LHCN-M2 (cell line): ENCODE data around the gene COL23A1. TPM values are rescaled to one million over a fixed set of nuclear protein-coding genes. Genes with fewer than 3 reads are reported as not detected.

Source experiments
- DNase-seq: peaks from one replicate; pipeline ENCODE4 v3.0.0-alpha.2; 2012; ENCODE audit warnings: low read depth
- total RNA-seq: library from RNA; depleted of rRNA; stranded (reverse); fragments of >200 nt; gene quantifications from 2 replicates; pipeline ENCODE4 v1.2.3, GENCODE V29; 2014

The COL23A1 gene
- total RNA-seq, 1 experiment from 2014 or later = not detected

DNA sequence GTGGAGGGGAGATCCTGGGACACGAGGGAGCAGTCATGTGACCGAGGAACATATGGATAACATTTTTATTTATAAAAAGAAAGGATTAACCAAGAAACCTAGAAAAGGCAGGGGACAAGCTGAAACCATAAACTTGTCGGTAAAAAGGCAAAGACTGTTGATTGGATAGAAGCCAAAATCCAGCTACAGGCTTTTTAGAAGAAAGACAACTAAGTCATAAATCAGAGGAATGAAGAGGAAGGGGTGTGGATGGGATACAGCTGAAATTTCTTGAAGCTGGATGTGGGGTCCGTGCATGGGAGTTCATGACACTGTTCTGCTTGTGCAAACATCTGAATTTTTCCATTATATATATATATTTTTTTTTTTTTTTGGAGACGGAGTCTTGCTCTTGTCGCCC is 246.9 kb downstream of the COL23A1 start:
- DNase-seq = no peak

DNA sequence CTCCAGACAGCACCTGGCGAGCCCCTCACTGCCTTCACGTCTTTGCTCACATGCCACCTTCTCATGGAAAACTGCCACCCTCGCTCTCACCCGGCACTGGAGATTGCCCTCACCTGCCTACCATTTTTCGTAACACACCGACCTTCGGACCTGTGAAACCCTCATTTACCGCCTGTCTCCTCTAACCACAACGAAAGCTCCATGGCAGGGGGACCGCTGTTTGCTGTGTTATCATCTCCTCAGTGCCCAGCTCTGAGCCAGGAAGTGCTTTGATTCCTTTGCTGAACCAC is 248.4 kb downstream of the COL23A1 start:
- no peak for DNase-seq

DNA sequence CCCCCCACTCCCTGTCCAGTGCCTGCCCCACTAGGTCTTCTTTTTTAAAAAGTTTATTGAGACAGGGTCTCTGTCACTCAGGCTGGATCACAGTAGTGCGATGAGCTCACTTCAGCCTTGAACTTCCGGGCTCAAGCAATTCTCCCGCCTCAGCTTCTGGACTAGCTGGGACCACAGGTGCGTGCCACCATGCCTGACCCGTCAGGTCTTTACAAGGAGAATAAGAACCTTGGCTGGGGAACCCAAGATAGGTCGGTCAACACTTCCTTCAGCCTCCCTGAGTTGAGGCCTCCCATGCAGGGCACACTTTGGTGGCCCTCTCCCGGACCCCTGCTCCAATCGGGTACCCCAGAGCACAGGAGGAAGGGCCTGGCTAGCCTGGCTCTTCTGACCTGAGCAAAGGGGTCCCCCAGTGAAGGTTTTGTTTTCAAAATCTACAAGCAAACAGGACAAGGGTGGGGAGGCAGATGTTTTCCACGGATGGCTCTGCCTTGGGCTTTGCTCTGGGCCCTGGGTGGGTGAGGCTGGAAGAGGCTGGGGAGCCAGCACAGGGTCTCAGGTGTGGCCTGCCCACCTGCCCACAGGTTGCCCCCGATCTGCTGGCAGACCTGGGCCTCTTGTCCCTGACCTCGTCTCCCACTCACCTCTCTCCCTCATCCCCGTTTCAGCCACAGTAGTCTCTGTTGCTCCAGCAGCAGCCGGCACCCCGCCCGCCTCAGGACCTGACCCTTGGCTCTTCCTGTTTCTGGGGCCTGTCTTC is 248.9 kb downstream of the COL23A1 start:
- no peak for DNase-seq

DNA sequence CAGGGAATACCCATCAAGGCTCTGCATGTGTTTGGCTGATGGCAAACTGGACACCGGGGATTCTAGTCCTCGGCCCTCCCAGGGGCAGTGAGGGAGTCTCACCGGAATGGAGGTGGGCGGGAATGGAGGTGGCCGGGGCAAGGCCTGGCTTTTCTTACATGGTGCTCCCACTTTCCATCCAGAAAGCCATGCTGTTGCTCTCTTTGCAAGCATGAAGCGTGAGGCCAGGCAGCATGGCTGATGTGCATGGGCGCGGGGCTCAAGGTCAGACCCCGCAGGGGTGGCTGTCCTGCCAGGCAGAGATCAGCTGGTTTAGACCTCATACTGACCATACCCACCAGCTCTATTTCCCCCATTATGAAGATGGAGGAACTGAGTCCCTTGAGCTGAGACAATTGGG is 249.6 kb downstream of the COL23A1 start:
- DNase-seq = no peak

DNA sequence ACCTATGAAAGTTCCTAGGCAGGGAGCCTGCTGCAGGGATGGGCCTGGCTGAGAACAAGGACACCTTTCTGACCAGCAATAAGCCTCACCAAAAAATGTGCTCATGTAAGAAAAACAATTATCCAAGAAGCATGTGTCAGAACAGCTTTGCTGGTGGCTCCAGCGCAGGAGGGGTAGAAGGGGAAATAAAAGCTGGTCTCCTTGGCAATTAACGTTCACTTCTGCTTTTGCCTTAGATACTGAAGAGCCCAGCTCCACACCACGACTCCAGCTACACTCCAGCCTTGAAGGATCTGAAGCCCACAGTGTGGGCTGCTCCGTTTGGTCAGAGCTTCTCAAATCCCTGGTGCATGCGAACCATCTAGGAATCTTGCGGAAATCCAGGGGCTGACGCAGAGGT is 250.0 kb downstream of the COL23A1 start:
- no peak for DNase-seq

DNA sequence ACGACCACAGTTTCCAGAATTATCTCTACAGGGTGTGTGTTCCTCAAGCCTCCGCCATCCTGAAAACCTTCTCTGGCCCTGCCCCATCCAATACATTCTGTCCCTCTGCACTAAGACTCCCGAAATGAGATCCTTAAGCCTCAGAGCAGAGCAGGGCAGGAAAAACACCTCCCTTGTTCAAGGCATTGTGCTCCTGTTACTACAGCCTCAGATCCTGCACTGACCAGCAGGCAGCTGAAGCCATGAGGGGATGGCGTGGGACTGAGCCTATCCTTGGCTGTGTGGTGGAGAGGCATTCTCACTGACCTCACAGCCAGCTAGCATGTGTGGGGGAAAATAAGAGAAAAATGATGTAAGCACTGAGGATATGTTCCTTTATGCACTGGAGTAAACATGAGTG is 250.9 kb downstream of the COL23A1 start:
- no peak for DNase-seq

DNA sequence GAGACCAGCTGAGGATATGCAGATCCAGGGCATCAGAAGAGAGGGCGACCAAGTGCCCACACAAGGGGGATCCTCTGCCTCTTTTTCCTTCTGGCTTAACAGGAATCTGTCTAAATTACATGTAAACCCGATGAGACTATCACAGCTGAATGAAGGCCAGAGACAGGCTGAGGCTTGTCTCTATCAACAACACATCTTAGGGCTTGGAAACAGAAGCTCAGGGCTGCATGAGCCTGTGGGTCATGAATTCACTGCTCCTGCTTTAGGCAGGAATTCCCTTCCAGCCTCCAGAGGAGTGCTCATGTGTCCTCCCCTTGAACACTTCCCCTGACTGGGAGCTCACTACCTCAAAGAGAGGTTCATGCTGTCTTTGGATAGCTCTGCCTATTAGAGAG is 251.4 kb downstream of the COL23A1 start:
- DNase-seq = no peak

DNA sequence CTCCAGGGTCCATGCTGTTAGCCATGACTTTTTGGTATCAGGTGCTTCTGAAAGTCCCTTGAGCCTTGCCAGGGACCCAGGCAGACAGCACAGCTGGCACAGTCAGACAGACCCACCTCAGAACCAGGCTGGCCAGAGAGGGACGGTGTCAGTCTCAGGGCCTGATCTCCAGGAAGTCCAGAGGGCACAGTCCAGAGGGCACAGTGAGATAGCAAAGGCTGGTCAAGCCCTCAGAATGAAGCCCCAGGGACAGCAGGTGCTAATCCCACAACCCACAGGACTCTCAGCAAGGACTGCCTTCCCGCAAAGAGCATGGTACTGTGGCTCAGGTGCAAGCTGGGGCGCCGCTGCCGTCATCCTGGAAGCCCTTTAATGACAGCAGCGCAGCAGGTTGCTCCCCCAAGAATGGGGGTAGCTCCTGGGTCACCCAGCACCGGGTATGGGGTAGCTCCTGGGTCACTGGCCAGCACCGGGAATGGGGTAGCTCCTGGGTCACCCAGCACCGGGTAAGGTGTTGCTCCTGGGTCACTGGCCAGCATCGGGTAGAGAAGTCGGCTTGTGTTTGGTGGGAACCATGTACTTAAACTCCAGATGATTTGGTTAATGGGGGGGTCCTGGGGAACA is 252.0 kb downstream of the COL23A1 start:
- no peak for DNase-seq

DNA sequence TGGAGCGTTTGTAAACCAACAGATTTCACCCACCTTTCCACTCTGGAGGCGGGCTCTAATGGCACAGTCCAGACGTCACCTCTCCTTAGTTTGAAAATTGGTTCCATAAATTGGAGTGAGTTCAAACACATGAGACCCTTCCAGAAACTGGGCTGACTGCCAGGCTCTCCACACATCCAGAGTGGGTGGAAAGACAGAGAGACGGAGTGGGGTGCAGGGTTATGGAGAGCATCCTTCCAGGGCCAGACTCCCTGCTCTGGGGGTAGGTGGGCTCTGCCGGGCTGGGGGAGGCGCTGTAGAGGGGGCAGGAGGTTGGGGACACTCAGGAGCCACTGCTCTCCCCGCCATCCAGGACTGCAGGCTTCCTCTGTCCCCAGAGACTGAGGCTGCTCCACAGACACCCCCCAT is 252.9 kb downstream of the COL23A1 start:
- no peak for DNase-seq

DNA sequence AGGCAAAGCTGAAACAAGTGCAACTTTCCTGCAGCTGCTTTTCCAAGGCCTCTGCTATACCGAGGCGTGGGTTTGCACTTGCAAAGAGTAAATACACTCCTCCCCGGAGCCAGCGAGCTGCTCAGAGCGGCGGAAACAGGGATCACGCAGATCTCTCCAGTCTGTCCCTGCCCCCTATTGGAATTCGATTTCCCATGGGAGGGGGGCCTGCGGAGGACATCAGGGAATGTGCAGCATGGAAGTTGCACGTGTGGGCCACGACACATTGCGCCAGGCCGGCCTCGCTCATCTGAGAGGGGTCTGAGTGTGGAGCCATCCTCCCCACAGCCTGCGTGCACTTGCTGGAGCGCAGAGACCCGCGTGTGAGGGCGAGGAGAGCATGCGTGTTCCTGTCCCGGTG is 253.3 kb downstream of the COL23A1 start:
- DNase-seq = no peak

DNA sequence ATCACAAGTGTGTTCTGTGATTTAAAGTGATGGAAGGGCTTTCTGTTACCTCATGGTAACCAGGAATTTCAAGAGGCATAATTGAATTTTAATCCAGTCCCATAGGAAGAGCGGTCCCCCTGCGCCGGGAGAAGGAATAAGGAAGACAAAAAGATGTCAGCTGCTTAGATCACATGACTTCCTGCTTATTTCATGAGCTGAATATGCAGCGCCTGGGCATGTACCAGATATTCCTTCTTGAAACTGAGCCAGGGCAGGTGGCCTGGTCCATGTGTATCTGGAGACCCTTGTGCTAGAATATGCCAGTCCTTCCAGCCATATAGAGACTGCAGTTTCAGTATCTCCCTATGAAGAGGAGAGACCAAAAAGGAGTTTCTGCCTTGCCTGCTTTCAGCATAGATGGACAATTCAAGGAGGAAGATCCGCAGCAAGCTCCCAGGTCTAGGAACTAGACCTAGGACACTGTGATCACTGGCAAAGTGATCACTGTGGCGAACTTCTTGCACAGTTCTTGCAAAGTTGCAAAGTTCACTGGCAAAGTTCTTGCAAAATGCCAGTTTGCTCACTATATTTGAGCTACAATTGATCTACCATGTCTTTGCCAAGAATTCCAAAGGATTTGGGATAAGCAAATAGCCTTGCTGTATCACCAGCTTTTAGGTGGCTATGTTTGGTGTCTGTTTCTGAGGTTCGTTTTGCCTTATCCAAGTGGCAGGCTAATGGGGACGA is 254.7 kb downstream of the COL23A1 start:
- DNase-seq = no peak

DNA sequence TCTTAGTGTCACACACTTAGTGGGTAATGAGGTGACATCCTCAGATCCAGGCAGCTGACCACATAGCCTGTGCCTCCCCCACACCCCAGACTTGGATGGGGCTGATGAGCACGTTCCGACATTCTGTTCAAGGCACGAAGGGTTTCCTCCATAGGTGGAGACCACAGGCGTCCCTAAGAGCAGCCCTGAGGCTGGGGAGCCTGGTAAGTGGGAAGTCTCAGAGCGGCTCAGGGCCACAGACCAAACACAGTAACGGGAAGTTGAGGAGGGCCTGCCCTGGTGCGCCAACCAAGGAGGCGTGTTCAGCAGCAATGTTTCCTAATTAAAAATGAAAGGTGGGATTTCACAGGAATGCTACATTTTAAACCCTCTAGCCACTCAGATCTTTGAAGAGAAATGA is 255.3 kb downstream of the COL23A1 start:
- no peak for DNase-seq

DNA sequence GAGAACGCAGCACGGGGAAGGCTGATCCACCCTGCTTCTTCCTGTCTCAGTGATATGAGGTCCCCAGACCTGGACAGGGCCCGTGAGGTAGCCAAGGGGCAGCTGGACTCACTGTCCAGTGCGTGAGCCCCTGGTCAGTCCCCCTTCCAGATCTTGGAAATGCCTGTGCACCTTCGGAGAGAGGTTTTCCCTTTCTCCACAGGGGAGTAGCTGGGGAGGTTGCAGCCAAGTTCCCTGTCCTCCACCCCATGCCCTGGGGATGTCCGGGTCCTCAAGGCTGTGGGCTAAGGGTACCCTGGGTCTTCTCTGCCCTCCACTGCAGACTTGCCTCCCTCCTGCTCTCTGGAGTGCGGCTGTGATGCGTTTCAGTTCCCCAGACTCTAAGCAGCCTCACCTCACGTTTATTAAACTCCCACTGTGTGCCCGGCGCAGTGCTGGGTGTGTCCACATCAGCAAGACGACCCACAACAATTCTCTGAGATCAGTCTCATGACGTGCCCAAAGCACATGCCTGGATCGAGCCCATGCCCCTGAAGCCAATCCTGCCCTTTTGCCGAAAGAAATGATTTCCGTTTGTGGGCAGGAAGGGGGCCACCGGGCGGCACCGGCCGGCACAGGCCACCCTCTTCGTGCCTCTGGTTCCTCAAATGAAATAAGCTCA is 256.2 kb downstream of the COL23A1 start:
- DNase-seq = no peak

DNA sequence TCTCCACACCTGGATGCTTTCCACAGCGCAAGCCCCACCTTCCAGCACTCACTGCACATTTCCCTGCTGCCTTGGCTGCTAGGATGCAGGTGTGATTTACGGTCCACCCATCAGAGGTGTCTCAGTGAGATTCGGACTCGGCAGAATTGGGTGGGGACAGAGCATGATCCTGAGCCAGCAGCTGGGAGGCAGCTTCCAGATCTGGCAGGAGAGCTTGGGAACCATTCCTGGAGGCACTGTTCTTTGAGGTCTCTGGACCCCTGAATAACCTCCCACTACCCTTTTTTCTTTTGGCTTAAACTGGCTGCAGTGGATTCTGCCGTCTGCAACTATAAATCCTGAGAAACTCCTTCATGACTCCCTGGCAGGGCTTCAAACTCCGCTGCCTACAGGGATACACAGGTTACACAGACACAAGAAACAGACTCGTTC is 258.0 kb downstream of the COL23A1 start:
- peak; percentile 8 for DNase-seq

DNA sequence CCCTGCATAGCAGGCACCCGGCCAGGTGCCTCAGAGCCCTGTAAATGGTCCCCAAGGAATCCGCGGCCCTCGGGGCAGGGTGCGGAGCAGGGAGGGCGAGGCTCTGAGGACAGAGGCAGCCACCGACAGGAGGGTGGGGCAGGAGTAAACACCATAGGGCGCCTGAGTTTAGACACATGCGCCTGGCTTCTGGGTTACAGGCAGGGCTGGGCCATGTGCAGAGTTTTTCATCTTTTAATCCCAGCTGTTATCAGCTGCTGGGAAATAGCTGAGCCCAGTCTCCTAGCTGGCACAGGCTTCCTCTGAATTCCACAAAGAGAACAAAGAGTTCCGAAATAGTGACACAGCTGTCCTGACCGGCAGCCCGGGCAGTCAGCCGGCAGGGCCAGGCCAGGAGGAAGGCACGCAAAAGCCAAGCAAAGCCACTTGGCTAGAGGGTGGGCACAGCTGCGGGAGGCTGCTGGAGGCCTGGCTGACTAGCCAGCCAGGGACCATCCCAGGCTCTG is 258.6 kb downstream of the COL23A1 start:
- DNase-seq = peak; percentile 90

DNA sequence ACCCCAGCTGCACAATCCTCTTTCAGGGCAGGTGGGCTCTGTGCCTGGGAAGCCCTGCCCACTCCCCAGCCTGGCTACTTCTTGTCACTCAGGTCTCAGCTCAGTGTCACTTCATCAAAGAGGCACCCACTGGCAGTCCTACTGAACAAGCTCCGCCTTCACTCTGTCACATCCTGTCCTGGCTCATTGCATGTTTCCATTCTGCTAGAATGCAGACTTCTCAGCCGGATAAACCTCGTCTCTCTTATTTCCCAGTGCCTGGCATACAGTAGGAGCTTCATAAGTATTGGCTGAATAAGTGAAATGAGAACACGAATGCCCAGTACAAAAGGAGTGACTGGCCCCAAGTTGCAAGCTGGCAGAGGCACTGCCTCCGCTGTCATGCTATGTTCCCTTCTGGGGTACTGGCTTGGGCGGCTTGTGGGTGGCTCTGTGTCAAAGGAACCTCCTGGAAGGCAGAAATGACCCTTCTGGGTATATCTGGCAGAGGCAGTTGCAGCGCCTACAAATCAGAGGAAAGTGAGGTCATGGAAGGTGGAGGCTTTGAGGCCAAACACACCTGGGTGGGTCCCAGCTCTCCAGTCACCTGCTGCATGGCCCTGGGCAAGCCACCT is 259.3 kb downstream of the COL23A1 start:
- peak; percentile 13 for DNase-seq

DNA sequence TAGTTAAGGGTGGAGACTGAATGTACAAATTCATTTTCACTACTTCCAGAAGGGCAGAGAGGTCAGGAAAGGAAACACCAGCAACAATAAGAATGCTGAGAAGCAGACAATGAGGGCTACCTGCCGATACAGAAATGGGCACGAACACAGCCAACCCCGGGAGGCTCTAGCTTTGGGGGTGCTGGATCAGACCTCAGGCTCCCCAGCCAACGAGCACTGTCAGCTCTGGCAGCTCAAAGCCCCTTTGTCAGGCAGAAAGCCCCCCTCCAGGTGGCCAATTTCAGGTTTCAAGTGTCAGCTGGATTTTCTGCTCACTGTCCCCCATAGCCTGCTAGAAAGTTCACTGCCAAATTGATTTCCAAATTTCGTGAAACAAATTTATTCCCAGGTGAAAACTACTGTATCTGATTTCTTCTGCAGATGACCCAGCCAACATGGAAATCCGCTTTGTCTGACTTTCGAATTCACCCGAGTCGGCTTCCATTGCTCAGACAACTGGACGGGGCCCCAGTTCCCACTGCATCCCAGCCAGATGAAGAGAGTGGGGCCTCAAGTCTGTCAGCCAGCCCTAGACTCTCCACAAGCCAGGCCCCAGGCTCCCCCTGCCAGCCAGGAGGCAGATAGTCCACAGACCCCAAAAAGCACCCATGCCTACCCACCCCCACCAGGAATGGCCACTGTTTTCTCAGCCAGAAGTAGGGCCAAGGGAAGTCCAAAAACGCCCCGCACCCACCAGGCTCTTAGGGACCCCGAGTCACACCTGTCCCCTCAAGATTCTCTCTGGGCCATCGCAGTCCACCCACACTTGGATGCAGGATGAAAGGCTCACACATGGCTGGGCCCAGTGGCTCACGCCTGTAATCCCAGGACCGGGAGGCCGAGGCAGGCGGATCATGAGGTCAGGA is 261.1 kb downstream of the COL23A1 start:
- DNase-seq = no peak

DNA sequence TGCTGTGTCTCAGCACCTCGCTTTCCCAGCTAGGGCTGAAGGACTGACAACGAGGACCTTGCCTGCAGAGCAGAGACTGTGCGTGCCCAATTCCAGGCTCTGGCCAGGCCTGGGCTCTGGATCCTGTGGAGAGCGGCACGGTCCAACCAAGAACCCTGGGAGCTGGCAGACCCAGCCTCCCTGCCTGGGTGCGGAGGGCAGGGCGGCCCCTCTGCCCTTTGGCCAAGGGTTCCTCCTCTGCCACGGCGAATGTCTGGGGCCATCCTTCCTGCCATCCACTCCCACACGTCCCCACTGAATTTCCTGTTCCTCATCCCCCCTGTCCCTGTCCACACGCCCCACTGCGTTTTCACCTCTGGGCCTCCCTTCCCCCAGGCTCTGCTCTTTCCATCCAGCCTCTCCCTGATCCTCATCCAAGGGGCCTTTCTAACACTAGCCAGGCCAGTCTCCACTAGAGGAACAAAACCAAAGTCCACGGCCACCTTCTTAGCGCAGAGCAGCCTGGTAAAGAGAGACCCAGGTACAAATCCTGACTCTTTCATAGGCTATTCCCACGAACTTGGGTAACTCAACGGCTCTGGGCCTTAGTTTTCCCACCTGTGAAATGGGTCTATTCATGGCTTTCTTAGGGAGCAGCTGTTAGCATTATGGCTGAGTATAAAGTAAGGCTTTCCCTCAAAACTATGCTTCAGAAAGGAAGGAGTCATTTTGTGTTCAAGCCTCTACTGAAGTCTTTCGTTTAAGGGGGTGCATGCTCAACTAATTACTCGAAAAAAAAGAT is 262.1 kb downstream of the COL23A1 start:
- no peak for DNase-seq

DNA sequence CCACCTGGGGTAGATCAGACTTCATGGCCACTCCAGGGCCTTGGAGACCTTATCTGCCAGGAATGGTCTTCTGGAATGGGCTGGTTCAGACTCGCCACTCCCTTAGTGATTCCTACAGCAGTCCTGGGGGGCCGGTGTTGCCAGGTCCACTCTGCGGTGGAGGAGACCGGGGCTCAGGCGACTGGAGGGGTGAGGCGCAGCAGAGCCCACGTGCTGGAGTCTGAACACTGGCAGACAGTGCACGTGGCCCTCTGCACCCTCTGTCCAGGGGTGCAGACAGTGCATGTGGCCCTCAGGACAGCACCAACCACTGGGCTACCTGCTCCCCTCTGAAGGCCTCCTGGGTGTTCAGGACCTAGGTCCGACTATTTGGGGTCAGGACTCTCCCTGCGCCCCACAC is 262.7 kb downstream of the COL23A1 start:
- DNase-seq = no peak

DNA sequence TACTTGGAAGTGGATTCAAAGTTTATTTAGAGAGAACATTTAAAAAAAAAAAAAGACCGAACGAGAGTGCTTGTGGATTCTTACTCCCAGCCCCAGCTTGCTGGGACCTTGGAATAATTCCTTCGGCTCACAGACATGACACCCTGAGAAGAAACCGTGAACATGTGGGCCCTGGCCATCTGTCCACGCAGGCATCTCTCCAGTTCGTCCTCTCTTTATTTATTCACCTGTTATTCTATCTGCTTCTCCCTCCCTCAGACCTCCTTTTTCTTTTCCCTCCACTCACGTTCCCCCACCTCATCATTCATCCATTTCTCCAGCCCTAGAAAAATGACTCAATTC is 263.8 kb downstream of the COL23A1 start:
- peak; percentile 14 for DNase-seq
